HG03196 (cell line): Measurements from ENCODE around the gene POU4F1.

Experiments
- ATAC-seq: cut with Tn5 transposase; IDR thresholded peaks from one replicate; pipeline ENCODE4 v1.9.1; 2021; ENCODE audit not compliant: unreplicated experiment

Gene POU4F1

DNA sequence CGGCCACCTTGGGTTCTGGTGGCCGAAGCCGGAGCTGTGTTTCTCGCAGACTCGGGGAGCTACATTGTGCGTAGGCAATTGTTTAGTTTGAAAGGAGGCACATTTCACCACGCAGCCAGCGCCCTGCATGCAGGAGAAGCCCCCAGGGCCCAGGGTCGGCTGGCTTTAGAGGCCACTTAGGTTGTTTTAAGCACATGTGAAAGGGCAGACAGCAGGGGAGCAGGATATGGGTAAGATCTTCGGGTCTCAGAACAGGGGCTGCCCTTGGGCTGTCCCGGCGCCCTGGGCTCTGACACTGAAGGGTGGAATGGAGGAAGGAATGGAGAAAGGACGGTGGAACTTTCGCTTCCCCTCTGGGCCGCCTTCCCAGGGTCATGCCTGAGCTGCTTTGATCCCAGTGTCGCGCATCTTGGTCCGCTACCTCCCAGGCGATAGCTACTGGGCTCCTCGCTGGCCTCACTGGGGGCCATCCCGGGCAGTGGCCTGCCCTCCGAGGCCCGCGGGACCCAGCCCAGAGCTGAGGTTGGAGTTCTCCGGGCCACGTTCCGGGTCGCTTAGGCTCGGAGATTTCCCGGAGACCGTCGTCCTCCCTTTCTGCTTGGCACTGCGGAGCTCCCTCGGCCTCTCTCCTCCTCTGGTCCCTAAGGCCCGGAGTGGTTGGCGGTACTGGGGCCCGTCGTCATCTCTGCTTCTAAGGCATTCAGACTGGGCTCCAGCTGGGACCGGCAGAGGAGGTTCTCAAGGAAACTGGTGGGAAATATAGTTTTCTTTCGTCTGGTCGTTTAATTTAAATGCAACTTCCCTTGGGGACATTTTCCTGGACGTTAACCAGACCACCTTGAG lies 4.3 kb upstream of the POU4F1 start:
- ATAC-seq, result no peak

DNA sequence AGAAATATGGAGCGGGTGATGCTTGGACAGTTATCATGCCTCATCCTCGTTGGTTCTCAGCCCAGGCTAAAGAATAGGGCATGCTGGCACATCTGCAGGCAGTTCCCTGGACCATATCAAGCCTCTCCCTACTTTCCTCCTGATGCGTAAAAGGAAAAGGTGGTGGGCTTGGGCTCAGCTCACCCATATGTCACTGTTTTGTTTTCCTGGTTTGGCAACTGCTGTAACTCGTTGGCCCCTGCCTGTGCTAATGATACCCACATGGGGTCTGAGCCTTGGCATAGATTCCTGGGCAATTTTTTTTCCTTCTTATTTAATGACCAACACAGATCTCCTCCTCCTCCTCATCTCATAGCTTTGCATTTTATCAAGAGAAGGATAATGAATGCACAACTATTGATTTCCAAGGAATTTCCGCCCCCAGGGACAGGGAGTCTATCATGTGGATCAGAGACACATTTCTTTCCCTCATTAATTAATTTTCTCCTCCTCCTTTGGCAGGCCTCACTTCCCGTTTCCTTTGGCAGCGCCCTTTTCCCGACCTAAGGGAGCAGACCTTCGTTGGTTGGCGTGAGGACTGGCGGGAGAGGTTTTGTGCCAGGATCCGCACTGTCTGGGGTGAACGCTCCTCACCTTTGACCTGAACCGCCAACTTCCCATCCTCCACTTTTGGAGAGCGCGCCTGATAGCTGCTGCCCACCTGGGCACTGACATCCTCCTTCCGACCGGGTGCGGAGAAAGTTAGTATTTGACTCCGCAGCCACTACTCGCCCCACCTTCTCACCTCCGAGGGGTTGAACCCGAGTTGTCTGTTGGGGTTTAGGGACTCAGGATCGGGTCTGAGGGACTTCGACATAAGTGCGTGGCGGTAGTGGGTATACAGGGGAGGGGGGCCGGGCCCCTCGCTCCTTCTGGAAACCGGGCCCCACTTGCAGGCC lies 3.4 kb upstream of the POU4F1 start:
- no peak for ATAC-seq

- no peak for ATAC-seq
Measured at GRCh38 chr13:78604782-78605611, 1.6 kb upstream of the POU4F1 start.

GRCh38 chr13:78602561-78603239 lies 652 bp downstream of the POU4F1 start:
- peak; percentile 13 for ATAC-seq

- no peak for ATAC-seq
Measured at GRCh38 chr13:78601874-78602560, 1.3 kb downstream of the POU4F1 start.

DNA sequence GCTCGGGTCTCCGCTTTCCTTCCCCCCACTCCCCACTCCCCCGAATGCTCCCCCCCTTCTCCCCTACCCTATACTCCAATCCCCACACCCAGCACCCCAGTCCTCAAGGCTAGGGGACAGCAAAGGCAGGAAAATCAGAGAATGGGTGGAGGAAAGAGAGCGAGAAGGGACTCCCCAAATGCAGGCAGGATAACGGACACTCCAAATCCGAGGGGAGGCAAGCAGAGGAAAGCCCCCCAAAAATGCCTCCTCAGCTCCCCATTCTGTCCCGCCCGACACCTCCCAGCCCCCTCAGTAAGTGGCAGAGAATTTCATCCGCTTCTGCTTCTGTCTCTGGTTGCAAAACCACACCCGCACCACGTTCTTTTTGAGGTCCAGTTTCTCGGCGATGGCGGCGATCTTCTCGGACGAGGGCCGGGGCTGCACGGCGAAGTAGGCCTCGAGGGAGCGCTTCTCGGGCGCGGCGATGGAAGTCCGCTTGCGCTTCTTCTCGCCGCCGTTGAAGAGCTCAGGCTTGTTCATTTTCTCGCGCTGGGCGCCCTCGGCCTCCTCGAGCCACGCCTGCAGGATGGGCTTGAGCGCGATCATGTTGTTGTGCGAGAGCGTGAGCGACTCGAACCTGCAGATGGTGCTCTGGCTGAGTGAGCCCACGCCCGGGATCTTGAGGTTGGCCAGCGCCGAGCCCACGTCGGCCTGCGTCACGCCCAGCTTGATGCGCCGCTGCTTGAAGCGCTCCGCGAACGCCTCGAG lies 2.1 kb downstream of the POU4F1 start:
- no peak for ATAC-seq

GRCh38 chr13:78600280-78600883 lies 3.0 kb downstream of the POU4F1 start:
- ATAC-seq, result no peak

DNA sequence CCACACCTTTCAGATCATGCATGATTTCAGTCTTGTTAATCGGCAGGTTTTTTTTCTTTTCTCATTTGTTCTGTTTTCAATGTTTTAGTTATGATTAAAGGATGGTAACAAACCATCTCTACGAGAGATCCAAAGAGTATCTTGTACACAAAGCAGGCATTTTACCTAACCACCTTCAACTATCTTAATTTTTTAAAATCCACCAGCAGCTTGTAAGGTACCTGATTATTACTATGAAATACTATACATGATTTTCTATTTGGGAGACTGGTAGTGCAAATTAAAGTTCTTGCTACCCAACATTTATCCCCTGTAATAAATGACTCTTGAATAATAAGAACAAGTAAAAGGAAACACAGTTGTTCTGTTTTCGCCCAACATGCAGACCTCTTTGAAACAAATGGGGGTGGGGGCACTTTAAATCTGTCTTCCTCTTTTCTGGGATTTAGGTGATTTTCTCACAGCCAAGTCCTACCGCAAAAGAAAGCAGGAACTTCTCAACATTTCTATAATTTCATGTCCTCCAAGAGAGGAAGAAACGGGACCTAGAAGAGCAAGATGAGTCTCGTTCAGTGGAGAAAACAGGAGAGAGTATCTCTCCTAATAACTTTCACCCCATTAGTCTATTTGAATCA lies 3.6 kb downstream of the POU4F1 start:
- no peak for ATAC-seq

DNA sequence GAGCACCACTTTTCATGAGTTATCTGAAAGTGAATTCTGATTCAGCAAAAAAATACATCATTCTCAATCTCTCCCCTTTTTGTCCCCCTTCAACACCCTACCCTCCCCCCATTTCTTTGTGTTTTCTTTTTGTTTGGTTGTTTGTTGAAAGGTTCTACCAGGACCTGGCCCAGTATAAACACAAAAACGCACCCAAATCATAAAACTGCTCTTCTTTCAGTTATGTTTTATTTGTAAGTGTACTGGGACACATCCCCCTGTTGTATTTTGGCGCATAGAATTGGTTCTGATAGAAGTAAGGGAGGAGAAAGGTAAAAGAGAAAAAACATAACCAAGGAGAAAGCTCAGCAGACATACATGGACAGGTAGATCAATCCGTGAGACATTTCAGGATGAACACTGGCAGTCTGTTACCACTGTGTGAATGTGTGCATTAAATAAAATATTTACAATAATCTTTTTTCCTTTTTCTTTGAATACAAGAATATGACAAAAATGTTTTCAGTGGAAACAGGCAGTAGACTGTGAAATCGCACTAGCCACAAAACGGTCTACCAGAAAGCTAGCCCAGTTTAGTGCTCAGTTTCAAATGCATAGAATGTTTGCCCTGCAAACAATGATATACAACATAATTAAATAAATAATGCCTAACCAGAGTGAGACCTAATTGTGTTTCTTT lies 4.2 kb downstream of the POU4F1 start:
- no peak for ATAC-seq

GRCh38 chr13:78598116-78598781 lies 5.1 kb downstream of the POU4F1 start:
- ATAC-seq, result no peak

DNA sequence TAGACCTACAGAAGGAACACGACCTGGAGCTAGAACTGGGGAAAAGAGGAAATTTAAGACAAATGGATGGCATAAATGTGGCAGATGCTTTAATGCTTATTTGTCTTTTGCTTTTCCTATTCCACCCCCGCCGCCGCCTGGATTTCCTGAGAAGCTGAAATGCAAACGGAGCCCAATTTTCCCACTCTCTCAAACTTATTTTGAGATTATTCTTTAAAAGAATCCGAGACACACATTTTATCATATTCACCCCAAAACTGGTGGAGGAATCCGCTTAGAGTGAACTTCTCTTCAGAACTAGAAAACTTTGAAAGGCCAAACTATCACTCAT lies 5.8 kb downstream of the POU4F1 start:
- no peak for ATAC-seq

DNA sequence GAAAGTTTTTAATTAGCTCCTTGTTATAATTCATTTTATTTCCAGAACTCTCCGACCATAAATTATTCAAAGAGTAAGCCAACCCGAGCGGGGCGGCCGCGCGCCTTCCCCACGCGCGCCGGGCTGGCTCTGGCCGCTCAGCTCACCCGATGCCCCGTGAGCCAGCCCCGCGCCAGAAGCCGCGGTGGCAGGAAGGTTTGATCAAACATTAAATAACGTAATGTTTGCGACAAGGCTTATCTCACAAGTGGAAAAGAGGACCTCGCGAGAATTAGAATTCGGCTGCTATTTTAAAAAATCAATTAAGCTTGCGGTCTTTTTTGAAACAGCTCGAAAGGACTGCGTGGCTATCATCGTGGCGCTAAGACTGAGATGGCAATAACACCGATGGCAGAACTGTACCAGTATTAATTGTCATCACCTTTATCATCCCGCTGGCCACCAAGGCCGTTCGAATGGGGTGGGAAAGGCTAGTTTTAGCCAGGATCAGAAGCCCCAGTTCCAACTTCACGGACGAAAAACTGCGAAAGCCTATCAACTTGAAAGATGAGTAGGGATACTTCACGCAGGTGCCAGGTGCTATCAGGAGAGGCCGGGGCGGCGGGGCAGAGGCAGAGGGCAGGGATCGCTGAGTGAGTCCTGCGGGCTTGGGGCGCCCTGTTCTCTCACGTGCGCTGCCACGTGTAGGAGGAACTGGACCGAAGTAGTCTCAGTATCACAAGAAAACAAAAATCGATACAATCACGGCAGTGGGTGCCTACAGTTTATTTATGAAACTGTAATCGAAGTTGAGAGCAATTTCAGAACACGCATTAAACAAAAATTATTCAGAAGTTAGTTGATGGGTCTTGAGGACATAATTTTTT lies 6.4 kb downstream of the POU4F1 start:
- ATAC-seq, result no peak

GRCh38 chr13:78596399-78596735 lies 7.0 kb downstream of the POU4F1 start:
- ATAC-seq, result no peak

DNA sequence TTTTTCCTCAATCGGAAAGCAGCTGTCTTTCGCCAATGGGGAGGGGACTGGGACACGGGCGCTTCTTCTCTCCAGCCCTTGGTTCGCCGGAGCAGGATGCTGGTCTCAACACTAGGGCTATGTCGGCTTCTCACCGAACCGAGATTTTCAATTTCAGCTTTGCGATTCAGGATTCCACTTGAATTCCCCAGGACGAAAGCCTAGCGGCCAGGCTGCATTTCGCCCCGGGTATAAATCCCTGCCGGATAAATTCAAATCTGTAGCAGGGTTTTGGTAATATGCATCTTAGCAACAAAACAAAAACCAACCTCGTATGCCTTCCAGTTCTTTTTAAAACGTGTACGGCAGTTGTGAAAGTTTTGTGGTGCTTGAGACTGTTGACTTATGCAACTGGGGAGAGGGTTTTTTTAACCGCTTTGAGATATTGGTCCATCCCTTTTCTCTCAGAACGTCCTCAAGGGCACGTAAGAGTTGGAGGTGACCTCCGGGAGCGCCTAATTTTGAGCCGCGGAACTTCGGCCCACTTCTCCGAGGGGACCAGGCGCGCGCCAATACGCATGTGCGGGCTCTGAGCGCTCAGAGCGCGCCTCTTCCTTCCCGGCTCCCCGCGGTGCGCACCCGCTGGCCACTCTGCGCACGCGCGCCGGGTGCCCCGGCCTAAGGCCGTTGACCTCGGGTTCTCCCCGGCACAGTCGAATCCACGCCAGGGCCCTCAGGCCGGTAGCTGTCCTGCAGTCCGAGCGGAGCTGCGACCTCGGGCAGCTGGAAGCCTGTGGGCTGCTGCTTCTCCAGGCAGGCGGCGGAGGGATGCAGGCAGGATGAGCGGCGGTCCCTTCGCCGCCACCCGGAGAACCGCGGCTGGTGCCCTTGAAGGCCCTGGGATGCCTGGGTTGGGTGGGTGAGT lies 7.6 kb downstream of the POU4F1 start:
- no peak for ATAC-seq

GRCh38 chr13:78594456-78594975 lies 8.8 kb downstream of the POU4F1 start:
- ATAC-seq, result no peak
